ENCODE data around the gene DCTN3. TPM values are rescaled to one million over a fixed set of nuclear protein-coding genes. Genes with fewer than 3 reads are reported as not detected.

DCTN3 gene
- total and polyA plus RNA-seq, 2 of the 4 experiments (the other 2 are of a cell fraction) = 122 to 183 TPM

DNA sequence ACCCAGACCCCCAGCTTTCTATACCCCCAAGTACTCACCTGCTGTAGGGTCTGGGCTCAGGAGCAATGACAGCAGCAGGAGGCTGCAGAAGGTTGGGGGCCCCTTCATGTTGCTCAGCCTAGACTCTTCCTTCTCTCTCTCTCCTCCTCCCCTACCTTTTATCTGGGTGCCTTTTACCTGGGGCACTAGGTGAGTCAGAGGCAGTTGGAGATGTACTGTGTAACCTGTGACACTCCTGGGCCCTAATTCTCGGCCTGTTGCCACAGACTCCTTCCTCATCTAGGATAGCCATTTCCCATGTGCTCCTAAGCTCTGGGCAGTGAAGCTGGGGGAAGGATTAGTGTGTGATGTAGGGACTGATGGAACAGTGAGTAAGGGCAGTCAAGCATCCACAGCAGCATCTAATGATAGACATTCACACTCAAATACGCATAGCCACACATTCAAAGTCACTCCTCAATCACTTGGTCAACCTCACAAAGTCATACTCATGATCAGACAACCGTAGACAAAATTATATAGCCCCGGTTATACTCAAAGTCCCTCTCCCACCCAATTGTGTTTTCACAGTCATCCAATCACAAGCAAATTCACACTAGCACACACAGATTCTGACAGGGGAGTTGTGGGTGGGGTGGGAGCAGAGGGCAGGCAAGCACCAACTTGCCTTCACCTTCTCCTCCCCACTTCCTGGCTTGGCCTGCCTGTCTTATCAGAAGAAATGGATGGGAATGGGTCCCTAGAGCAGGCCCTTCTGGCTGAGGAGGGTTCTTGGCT is 42.4 kb upstream of the DCTN3 start, which contains the start of gene CCL27:
TSS of gene CCL27 (minus strand) at position 132 of the 777 bp plus-strand sequence. CDS start at position 108, 24 bp downstream.
- H2AK5ac ChIP-seq (ENCODE audit: low read depth, low read length) = no peak within 1 kb of the TSS
- no peak within 1 kb of the TSS for H2AFZ ChIP-seq (replicated peaks; ENCODE audit: low read length, poor library complexity)
- H3K36me3 ChIP-seq (ENCODE audit: control insufficient read depth, insufficient read depth, low read length) = peaks cover 4% of the 10 kb centered on the region; the same call in 1 of the 2 replicates
- H3K4me2 ChIP-seq (ENCODE audit: low read depth, low read length) = no peak within 1 kb of the TSS
- H3K18ac ChIP-seq (ENCODE audit: low read depth, low read length) = no peak within 1 kb of the TSS
- ATAC-seq (ENCODE audit: low read depth) (no peak), DNase-seq (no peak)
- H3K14ac ChIP-seq (replicated peaks; ENCODE audit: low read depth, low read length) = no peak within 1 kb of the TSS
- POLR2A ChIA-PET (ENCODE audit: unreplicated experiment) = interaction anchor here (0.9 kb wide), 1 partner anchor 9 kb away, joined by 3 read pairs; no protein-coding TSS in a partner anchor
- H4K20me1 ChIP-seq (ENCODE audit: insufficient read depth, low read length) = 0 out of 2 replicates have a peak, but pooled peaks cover 4% of the 10 kb centered on the region
- H3K27ac ChIP-seq (ENCODE audit: insufficient read depth, low read length) = no peak within 1 kb of the TSS
- H2BK15ac ChIP-seq (ENCODE audit: low read depth, low read length) = no peak within 1 kb of the TSS
- TF ChIP-seq RAD21 (IDR thresholded peaks at IDR 0.05; ENCODE audit: low read length) (no peak), RCOR1 (IDR thresholded peaks at IDR 0.05; ENCODE audit: insufficient replicate concordance, low read length) (no peak), MAFK (IDR thresholded peaks at IDR 0.05; ENCODE audit: low read depth, low read length) (no peak), FOS (IDR thresholded peaks at IDR 0.05; ENCODE audit: low read depth, low read length) (no peak), BHLHE40 (IDR thresholded peaks at IDR 0.05; ENCODE audit: low read depth, low read length) (no peak), NFE2L2 (IDR thresholded peaks at IDR 0.05; ENCODE audit: low read depth, low read length) (no peak), SMC3 (IDR thresholded peaks at IDR 0.05; ENCODE audit: low read depth, low read length) (no peak), MAZ (IDR thresholded peaks at IDR 0.05; ENCODE audit: borderline replicate concordance, low read depth, low read length) (no peak)
- TF ChIP-seq, protein P1, sequence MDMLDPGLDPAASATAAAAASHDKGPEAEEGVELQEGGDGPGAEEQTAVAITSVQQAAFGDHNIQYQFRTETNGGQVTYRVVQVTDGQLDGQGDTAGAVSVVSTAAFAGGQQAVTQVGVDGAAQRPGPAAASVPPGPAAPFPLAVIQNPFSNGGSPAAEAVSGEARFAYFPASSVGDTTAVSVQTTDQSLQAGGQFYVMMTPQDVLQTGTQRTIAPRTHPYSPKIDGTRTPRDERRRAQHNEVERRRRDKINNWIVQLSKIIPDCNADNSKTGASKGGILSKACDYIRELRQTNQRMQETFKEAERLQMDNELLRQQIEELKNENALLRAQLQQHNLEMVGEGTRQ (IDR thresholded peaks at IDR 0.05; ENCODE audit: low read depth, low read length) = no peak
- H4K5ac ChIP-seq (ENCODE audit: low read depth, low read length) = no peak within 1 kb of the TSS
- H3K4me1 ChIP-seq (ENCODE audit: control insufficient read depth, insufficient read depth, low read length) = no peaks in the 10 kb centered on the region
- H3K4ac ChIP-seq (ENCODE audit: low read depth, low read length) = no peak within 1 kb of the TSS
- peaks cover 10% of the 10 kb centered on the region; the same call in 1 of the 2 replicates for H3K9me1 ChIP-seq (ENCODE audit: insufficient read depth, low read length)
- H3K9me3 ChIP-seq (ENCODE audit: control insufficient read depth, insufficient read depth, low read length) = no peaks in the 10 kb centered on the region
- WGBS, 2 experiments (ENCODE audit: extremely low coverage in 2 of 2, insufficient read length in 1 of 2) = 100% methylated on average over 1 of the region's 4 CpGs; no CpG with 5 or more reads in 1 of the 2 experiments
- H4K91ac ChIP-seq (ENCODE audit: insufficient read depth, low read depth, low read length) = no peak within 1 kb of the TSS
- BruUV-seq (replicated peaks) = no TSS peak
- H2BK20ac ChIP-seq (ENCODE audit: low read depth, low read length) = no peak within 1 kb of the TSS
- dilution Hi-C loops (cut with HindIII; ENCODE audit: low sequenced_read_pairs, unreplicated experiment) (no loop called here), in situ Hi-C loops (cut with MboI; ENCODE audit: low sequenced_read_pairs) (no loop called here), intact Hi-C loops (cut with micrococcal nuclease) (no loop called here)
- H3K79me1 ChIP-seq (ENCODE audit: low read depth in 1 of 2, low read length in 2 of 2) = peaks cover 13 to 16% of the 10 kb centered on the region in 2 experiments
- H3K4me3 ChIP-seq (ENCODE audit: insufficient read depth, low read depth, low read length) = no peak within 1 kb of the TSS
- no peaks in the 10 kb centered on the region for H3K27me3 ChIP-seq (ENCODE audit: control insufficient read depth, insufficient read depth, low read length)
- H3K56ac ChIP-seq (ENCODE audit: extremely low read depth, insufficient read depth, low read length) = no peak within 1 kb of the TSS
- H2AK9ac ChIP-seq (replicated peaks; ENCODE audit: low read depth, low read length, poor library complexity) = no peak within 1 kb of the TSS
- no peak within 1 kb of the TSS for H2BK5ac ChIP-seq (ENCODE audit: low read depth, low read length, poor library complexity, severe bottlenecking)
- no peak within 1 kb of the TSS for H2BK120ac ChIP-seq (ENCODE audit: low read depth, low read length)
- CTCF ChIA-PET = interaction anchor here (0.6 kb wide), 1 partner anchor 371 kb away, joined by 3 read pairs; no protein-coding TSS in a partner anchor
- H3K9ac ChIP-seq (ENCODE audit: low read depth, low read length) = no peak within 1 kb of the TSS
- H3K23ac ChIP-seq (ENCODE audit: low read depth, low read length) = no peak within 1 kb of the TSS
- no peak within 1 kb of the TSS for H4K8ac ChIP-seq (ENCODE audit: low read depth in 2 of 2, low read length in 2 of 2)

All from IMR-90 (cell line).